B cell (primary cell): Measurements from ENCODE around the gene TNFAIP8L3. TPM values are rescaled to one million over a fixed set of nuclear protein-coding genes. Genes with fewer than 3 reads are reported as not detected.

Source experiments
- ATAC-seq: fragments of 200-7000 bp; cut with Tn5 transposase; one replicate; pipeline ENCODE4 v1.10.0; 2021; ENCODE audit warnings: low read depth, mild to moderate bottlenecking, moderate number of reproducible peaks, moderate library complexity
- CTCF ChIA-PET: fragments of 350-600 bp; sonication (Branson Sonifier 250); formaldehyde crosslinking; loops from one replicate; lab custom pipeline; 2021; ENCODE audit warnings: antibody characterized with exemption, inconsistent platforms; lab: Charles Lee
- POLR2A ChIA-PET: fragments of 350-600 bp; sonication (Branson Sonifier 250); formaldehyde crosslinking; loops from one replicate; lab custom pipeline; 2021; ENCODE audit warnings: antibody characterized with exemption; lab: Charles Lee
- DNase-seq: peaks from one replicate; pipeline ENCODE4 v3.0.0; 2013
- H2AFZ ChIP-seq: 2 replicates; pipeline ENCODE4 v1.6.1; 2012; ENCODE audit warnings: mild to moderate bottlenecking, low read depth, low read length; ENCODE audit not compliant: insufficient read depth, poor library complexity, severe bottlenecking
- H3K27ac ChIP-seq, 2 donors: 1 replicate in 1 of 2; 2 replicates in 1 of 2; pipeline ENCODE4 v1.5.1; 2012 to 2013; ENCODE audit warnings: low read length in 2 of 2, mild to moderate bottlenecking in 2 of 2, moderate library complexity in 1 of 2
- H3K27me3 ChIP-seq, 4 experiments: fragments of 200-600 bp in 1 of 4; sonication (generic) in 1 of 4; replicated peaks in 1 of 4; 1 replicate in 2 of 4; 2 replicates in 2 of 4; pipeline versions ENCODE4 v1.6.1 to v1.7.0; 2013 to 2016; ENCODE audit warnings: low read length in 3 of 4, mild to moderate bottlenecking in 2 of 4, mixed read lengths in 1 of 4, moderate library complexity in 1 of 4; ENCODE audit not compliant: insufficient read depth in 4 of 4, control insufficient read depth in 3 of 4; ENCODE audit errors: control extremely low read depth in 1 of 4
- H3K36me3 ChIP-seq, 2 experiments: replicated peaks in 1 of 2; 1 replicate in 1 of 2; 2 replicates in 1 of 2; pipeline versions ENCODE4 v1.6.1 to v1.7.1; 2013; ENCODE audit warnings: low read length in 1 of 2; ENCODE audit not compliant: insufficient read depth in 2 of 2, control insufficient read depth in 1 of 2; ENCODE audit errors: control extremely low read depth in 1 of 2, extremely low read depth in 1 of 2
- H3K4me1 ChIP-seq, 2 donors: fragments of 200-600 bp in 1 of 2; sonication (generic) in 1 of 2; 1 replicate in 1 of 2; 2 replicates in 1 of 2; pipeline versions ENCODE4 v1.5.1 to v1.6.1; 2013 to 2017; ENCODE audit warnings: low read length in 2 of 2; ENCODE audit not compliant: control insufficient read depth in 2 of 2, insufficient read depth in 2 of 2
- H3K4me2 ChIP-seq: replicated peaks from 2 replicates; pipeline ENCODE3; 2012; ENCODE audit warnings: mild to moderate bottlenecking, low read depth, low read length; ENCODE audit not compliant: poor library complexity, severe bottlenecking
- H3K4me3 ChIP-seq, 5 experiments: fragments of 200-600 bp in 1 of 5; sonication (generic) in 1 of 5; 1 replicate in 3 of 5; 2 replicates in 2 of 5; pipeline versions ENCODE4 v1.5.1 to v1.7.0; 2011 to 2016; ENCODE audit warnings: low read length in 4 of 5, mild to moderate bottlenecking in 4 of 5, low read depth in 2 of 5, control low read depth in 1 of 5, moderate library complexity in 1 of 5; ENCODE audit not compliant: insufficient read depth in 1 of 5; ENCODE audit errors: control extremely low read depth in 1 of 5, extremely low read depth in 1 of 5
- H3K79me2 ChIP-seq: fragments of 200-600 bp; sonication (generic); one replicate; pipeline ENCODE4 v1.6.0; 2016; ENCODE audit warnings: low read length; ENCODE audit not compliant: control insufficient read depth, insufficient read depth
- H3K9ac ChIP-seq: fragments of 200-600 bp; sonication (generic); 2 replicates; pipeline ENCODE4 v1.6.1; 2017; ENCODE audit warnings: mild to moderate bottlenecking, low read length, moderate library complexity
- H3K9me3 ChIP-seq, 3 donors: one replicate each; pipeline versions ENCODE4 v1.6.1 to v1.7.1; 2013; ENCODE audit warnings: low read length in 2 of 3; ENCODE audit not compliant: control insufficient read depth in 2 of 3, insufficient read depth in 1 of 3; ENCODE audit errors: control extremely low read depth in 1 of 3
- H4K20me1 ChIP-seq: 2 replicates; pipeline ENCODE4 v1.6.0; 2012; ENCODE audit warnings: mild to moderate bottlenecking, low read length; ENCODE audit not compliant: insufficient read depth, control insufficient read depth, poor library complexity, severe bottlenecking
- H3K27ac Mint-ChIP-seq: one replicate; pipeline ENCODE4 v1.8.0; 2021; ENCODE audit warnings: mixed read lengths
- H3K27me3 Mint-ChIP-seq: one replicate; pipeline ENCODE4 v1.8.0; 2021; ENCODE audit warnings: mixed read lengths
- H3K4me1 Mint-ChIP-seq: one replicate; pipeline ENCODE4 v1.8.0; 2021; ENCODE audit warnings: mixed read lengths
- H3K4me3 Mint-ChIP-seq: one replicate; pipeline ENCODE4 v1.8.0; 2021; ENCODE audit warnings: mixed read lengths
- H3K9me3 Mint-ChIP-seq: one replicate; pipeline ENCODE4 v1.8.0; 2022; ENCODE audit warnings: mixed read lengths; ENCODE audit not compliant: insufficient read depth
- EZH2 ChIP-seq: IDR thresholded peaks from 2 replicates; pipeline ENCODE4 v1.6.1; 2012; ENCODE audit warnings: borderline replicate concordance, low read depth, mild to moderate bottlenecking, moderate library complexity, low read length; ENCODE audit not compliant: insufficient read depth, poor library complexity, severe bottlenecking
- whole genome bisulfite sequencing: methylation state at CpG from one replicate; pipeline ENCODE4 v1.1.5; 2013; ENCODE audit warnings: missing lambda C conversion rate; ENCODE audit not compliant: insufficient coverage; 5-methylcytosine and 5-hydroxymethylcytosine counted together
- intact Hi-C: fragments of 100-400 bp; cut with micrococcal nuclease; formaldehyde crosslinking; loops from one replicate; pipeline ENCODE4 v1.10.0; 2022
- polyA plus RNA-seq: library from polyadenylated mRNA; depleted of rRNA; stranded (reverse); fragments of >200 nt; gene quantifications from 2 replicates; pipeline ENCODE4 v1.2.3, GENCODE V29; 2012
- total RNA-seq, 2 donors: library from RNA; stranded (reverse); fragments of 120-200 nt in 1 of 2; gene quantifications; 1 replicate in 1 of 2; 2 replicates in 1 of 2; pipeline versions ENCODE4 v1.2.3 to v1.2.4, GENCODE V29; 2013 to 2022
- TF ChIP-seq, protein P1 (sequence below): fragments of 200-600 bp; IDR thresholded peaks from one replicate; pipeline ENCODE4 v1.8.0; 2022; ENCODE audit warnings: antibody characterized with exemption, mild to moderate bottlenecking

TNFAIP8L3 gene
- total and polyA plus RNA-seq, 2 donors (not counting 1 experiment from before 2014, with no cell fraction given) = not detected

DNA sequence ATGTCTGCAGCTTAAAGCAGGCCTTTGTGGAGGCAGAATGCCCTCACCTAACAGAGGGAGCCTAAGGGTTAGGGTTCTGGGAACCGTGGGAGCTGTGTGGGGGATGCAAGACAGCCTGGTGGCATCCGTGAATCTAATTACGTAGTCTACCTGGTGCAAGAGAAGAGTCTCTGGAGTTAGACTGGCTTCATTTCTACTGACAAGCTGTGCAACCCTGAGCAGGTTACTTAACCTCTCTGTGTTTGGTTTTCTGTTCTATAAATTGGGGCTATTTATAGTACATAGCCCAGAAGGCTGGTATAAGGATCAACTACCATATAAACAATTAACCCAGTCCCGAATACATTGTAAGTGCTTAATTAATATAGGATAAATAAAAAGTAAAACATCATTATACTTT, 8.3 kb downstream of the TNFAIP8L3 start:
- ATAC-seq (no peak), DNase-seq (no peak)
- Histone ChIP-seq H3K79me2 (no peaks in the 10 kb centered on the region), H3K27me3 (peaks cover 0 to 13% (median 5%) of the 10 kb centered on the region in 4 experiments), H3K4me1 (no peaks in the 10 kb centered on the region), H3K9me3 (no peaks in the 10 kb centered on the region), H3K4me3 (no peak overlapping the region), H2AFZ (no peak overlapping the region), H3K36me3 (no peaks in the 10 kb centered on the region), H3K4me2 (no peak overlapping the region), H4K20me1 (no peaks in the 10 kb centered on the region), H3K27ac (no peak overlapping the region), H3K9ac (no peak overlapping the region)
- no peak overlapping the region for H3K27ac Mint-ChIP-seq
- no peak overlapping the region for H3K4me3 Mint-ChIP-seq
- H3K4me1 Mint-ChIP-seq = no peaks in the 10 kb centered on the region
- ChIA-PET POLR2A (no interaction called here), CTCF (no interaction called here)
- H3K9me3 Mint-ChIP-seq = no peaks in the 10 kb centered on the region
- WGBS = 88% methylated on average over 3 of the region's 4 CpGs
- intact Hi-C loops = no loop called here
- TF ChIP-seq, protein P1, sequence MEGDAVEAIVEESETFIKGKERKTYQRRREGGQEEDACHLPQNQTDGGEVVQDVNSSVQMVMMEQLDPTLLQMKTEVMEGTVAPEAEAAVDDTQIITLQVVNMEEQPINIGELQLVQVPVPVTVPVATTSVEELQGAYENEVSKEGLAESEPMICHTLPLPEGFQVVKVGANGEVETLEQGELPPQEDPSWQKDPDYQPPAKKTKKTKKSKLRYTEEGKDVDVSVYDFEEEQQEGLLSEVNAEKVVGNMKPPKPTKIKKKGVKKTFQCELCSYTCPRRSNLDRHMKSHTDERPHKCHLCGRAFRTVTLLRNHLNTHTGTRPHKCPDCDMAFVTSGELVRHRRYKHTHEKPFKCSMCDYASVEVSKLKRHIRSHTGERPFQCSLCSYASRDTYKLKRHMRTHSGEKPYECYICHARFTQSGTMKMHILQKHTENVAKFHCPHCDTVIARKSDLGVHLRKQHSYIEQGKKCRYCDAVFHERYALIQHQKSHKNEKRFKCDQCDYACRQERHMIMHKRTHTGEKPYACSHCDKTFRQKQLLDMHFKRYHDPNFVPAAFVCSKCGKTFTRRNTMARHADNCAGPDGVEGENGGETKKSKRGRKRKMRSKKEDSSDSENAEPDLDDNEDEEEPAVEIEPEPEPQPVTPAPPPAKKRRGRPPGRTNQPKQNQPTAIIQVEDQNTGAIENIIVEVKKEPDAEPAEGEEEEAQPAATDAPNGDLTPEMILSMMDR = no peak
- TF ChIP-seq EZH2 = no peak
- peaks cover 32% of the 10 kb centered on the region for H3K27me3 Mint-ChIP-seq

GRCh38 chr15:51085764-51086163, 8.9 kb downstream of the TNFAIP8L3 start:
- ChIA-PET POLR2A (no interaction called here), CTCF (no interaction called here)
- H3K27ac Mint-ChIP-seq = no peak overlapping the region
- H3K27me3 Mint-ChIP-seq = peaks cover 26% of the 10 kb centered on the region
- no peaks in the 10 kb centered on the region for H3K9me3 ChIP-seq
- H3K4me3 Mint-ChIP-seq = no peak overlapping the region
- DNase-seq = no peak
- H3K4me3 ChIP-seq = no peak overlapping the region
- H3K4me1 ChIP-seq = no peaks in the 10 kb centered on the region
- intact Hi-C loops = no loop called here
- ATAC-seq = no peak
- H3K9ac ChIP-seq = no peak overlapping the region
- TF ChIP-seq, protein P1 = no peak
- TF ChIP-seq EZH2 = no peak
- no peak overlapping the region for H3K27ac ChIP-seq
- H4K20me1 ChIP-seq = no peaks in the 10 kb centered on the region
- no peaks in the 10 kb centered on the region for H3K4me1 Mint-ChIP-seq
- H3K4me2 ChIP-seq = no peak overlapping the region
- no peaks in the 10 kb centered on the region for H3K79me2 ChIP-seq
- H3K9me3 Mint-ChIP-seq = no peaks in the 10 kb centered on the region
- no peak overlapping the region for H2AFZ ChIP-seq
- H3K36me3 ChIP-seq = no peaks in the 10 kb centered on the region
- whole genome bisulfite sequencing = no CpG with 5 or more reads among the region's 1 CpG
- peaks cover 0 to 13% (median 3%) of the 10 kb centered on the region in 4 experiments for H3K27me3 ChIP-seq
